SK-N-SH (cell line): ENCODE results near the gene ZSWIM1. TPM values are rescaled to one million over a fixed set of nuclear protein-coding genes. Genes with fewer than 3 reads are reported as not detected.

Experiments
- CTCF ChIA-PET: fragments of 300-600, 350-600 bp; formaldehyde crosslinking; extraction: SDS; loops from one replicate; lab custom pipeline; 2021; lab: Yijun Ruan, JAX
- POLR2A ChIA-PET: fragments of 350-600 bp; sonication (Branson Sonifier 250); formaldehyde crosslinking; extraction: SDS; loops from one replicate; lab custom pipeline; 2020; ENCODE audit warnings: antibody characterized with exemption, inconsistent platforms; lab: Yijun Ruan, JAX
- DNase-seq: peaks from one replicate; pipeline ENCODE4 v3.0.0; 2012
- H2AFZ ChIP-seq: fragments of 200-600 bp; sonication (generic); 2 replicates; pipeline ENCODE4 v1.8.1; 2016; ENCODE audit warnings: antibody characterized with exemption, mild to moderate bottlenecking, low read depth
- H3F3A ChIP-seq: fragments of 200-600 bp; sonication (generic); replicated peaks from 2 replicates; pipeline ENCODE3; 2016; ENCODE audit warnings: antibody characterized with exemption, mild to moderate bottlenecking; ENCODE audit not compliant: insufficient read depth
- H3K27ac ChIP-seq, 2 experiments: fragments of 200-500 bp in 1 of 2; fragments of 200-600 bp in 1 of 2; sonication (Bioruptor generic) in 1 of 2; sonication (generic), shearing (Covaris generic) in 1 of 2; 2 replicates each; pipeline versions ENCODE4 v1.5.1 to v1.6.1; 2014 to 2016; ENCODE audit warnings: low read depth in 2 of 2, inconsistent platforms in 1 of 2, low read length in 1 of 2, mild to moderate bottlenecking in 1 of 2, mixed read lengths in 1 of 2
- H3K27me3 ChIP-seq: fragments of 200-600 bp; sonication (generic), shearing (Covaris generic); 2 replicates; pipeline ENCODE4 v1.6.1; 2016; ENCODE audit warnings: mixed run types; ENCODE audit not compliant: insufficient read depth
- H3K36me3 ChIP-seq, 2 experiments: fragments of 200-500 bp in 1 of 2; fragments of 200-600 bp in 1 of 2; sonication (Bioruptor generic) in 1 of 2; sonication (generic) in 1 of 2; replicated peaks in 1 of 2; 2 replicates each; pipeline versions ENCODE3 to v1.5.1; 2014 to 2016; ENCODE audit warnings: low read length in 1 of 2, mild to moderate bottlenecking in 1 of 2; ENCODE audit not compliant: insufficient read depth in 2 of 2, control insufficient read depth in 1 of 2
- H3K4me1 ChIP-seq, 2 experiments: fragments of 200-500 bp in 1 of 2; fragments of 200-600 bp in 1 of 2; sonication (Bioruptor generic) in 1 of 2; sonication (generic), shearing (Covaris generic) in 1 of 2; 2 replicates each; pipeline versions ENCODE4 v1.5.1 to v1.6.1; 2014 to 2016; ENCODE audit warnings: low read depth in 1 of 2, low read length in 1 of 2, mixed run types in 1 of 2; ENCODE audit not compliant: insufficient read depth in 2 of 2, control insufficient read depth in 1 of 2
- H3K4me2 ChIP-seq: fragments of 200-600 bp; sonication (generic), shearing (Covaris generic); 2 replicates; pipeline ENCODE4 v1.6.1; 2017; ENCODE audit warnings: mixed run types
- H3K4me3 ChIP-seq, 2 experiments: fragments of 200-500 bp in 1 of 2; fragments of 200-600 bp in 1 of 2; sonication (Bioruptor generic) in 1 of 2; sonication (generic), shearing (Covaris generic) in 1 of 2; 2 replicates each; pipeline versions ENCODE4 v1.5.1 to v1.8.1; 2014 to 2016; ENCODE audit warnings: low read depth in 2 of 2, inconsistent platforms in 1 of 2, low read length in 1 of 2, mild to moderate bottlenecking in 1 of 2, mixed read lengths in 1 of 2, moderate library complexity in 1 of 2
- H3K79me2 ChIP-seq: fragments of 200-600 bp; sonication (generic); 2 replicates; pipeline ENCODE4 v1.8.1; 2017; ENCODE audit warnings: mild to moderate bottlenecking; ENCODE audit not compliant: insufficient read depth
- H3K9ac ChIP-seq: fragments of 200-600 bp; sonication (generic); 2 replicates; pipeline ENCODE4 v1.6.1; 2017; ENCODE audit warnings: mixed run types
- H3K9me2 ChIP-seq: fragments of 200-600 bp; sonication (generic); 2 replicates; pipeline ENCODE4 v1.6.1; 2017; ENCODE audit warnings: mixed run types
- H3K9me3 ChIP-seq: fragments of 200-600 bp; sonication (generic); 2 replicates; pipeline ENCODE4 v1.6.1; 2017; ENCODE audit warnings: mixed run types, mild to moderate bottlenecking, moderate library complexity
- H4K20me1 ChIP-seq: fragments of 200-600 bp; sonication (generic); 2 replicates; pipeline ENCODE4 v1.6.1; 2017; ENCODE audit warnings: mild to moderate bottlenecking, mixed run types; ENCODE audit not compliant: insufficient read depth
- ELF1 ChIP-seq: IDR thresholded peaks from 2 replicates; pipeline ENCODE4 v1.4.0; 2012
- EP300 ChIP-seq, 2 experiments: IDR thresholded peaks; 2 replicates each; pipeline versions ENCODE4 v1.4.0 to v1.6.1; 2012; ENCODE audit warnings: borderline replicate concordance in 1 of 2, low read depth in 1 of 2, low read length in 1 of 2
- EZH2phosphoT487 ChIP-seq: fragments of 200-600 bp; sonication (generic); IDR thresholded peaks from 2 replicates; pipeline ENCODE4 v1.6.1; 2017; ENCODE audit warnings: low read depth, mixed run types, mild to moderate bottlenecking, antibody characterized with exemption, moderate library complexity, borderline replicate concordance
- FOSL2 ChIP-seq: IDR thresholded peaks from 2 replicates; pipeline ENCODE4 v1.4.0; 2012; ENCODE audit warnings: low read depth, mild to moderate bottlenecking, moderate library complexity, borderline replicate concordance
- FOXJ3 ChIP-seq: sonication (generic); formaldehyde crosslinking; IDR thresholded peaks from 2 replicates; pipeline ENCODE4 v1.5.1; 2020; ENCODE audit warnings: mild to moderate bottlenecking, missing genetic modification reagents
- GATA2 ChIP-seq: sonication (generic); formaldehyde crosslinking; IDR thresholded peaks from 2 replicates; pipeline ENCODE4 v1.5.0; 2020; ENCODE audit warnings: mild to moderate bottlenecking, missing genetic modification reagents
- MAX ChIP-seq: IDR thresholded peaks from 2 replicates; pipeline ENCODE4 v1.4.0; 2012; ENCODE audit warnings: low read depth
- MEF2A ChIP-seq: IDR thresholded peaks from 2 replicates; pipeline ENCODE4 v1.4.0; 2012; ENCODE audit warnings: low read depth, borderline replicate concordance
- NFIC ChIP-seq: IDR thresholded peaks from 2 replicates; pipeline ENCODE4 v1.4.0; 2012; ENCODE audit warnings: borderline replicate concordance
- NRF1 ChIP-seq: IDR thresholded peaks from 2 replicates; pipeline ENCODE4 v1.6.1; 2012; ENCODE audit warnings: low read depth, mild to moderate bottlenecking, low read length
- RAD21 ChIP-seq: IDR thresholded peaks from 2 replicates; pipeline ENCODE4 v1.6.1; 2012; ENCODE audit warnings: mild to moderate bottlenecking, low read length
- RCOR1 ChIP-seq: fragments of 150-350 bp; IDR thresholded peaks from 2 replicates; pipeline ENCODE4 v1.6.1; 2017; ENCODE audit warnings: antibody characterized with exemption, low read length
- REST ChIP-seq: IDR thresholded peaks from 2 replicates; pipeline ENCODE4 v1.6.1; 2012; ENCODE audit warnings: mild to moderate bottlenecking, low read depth, low read length, moderate library complexity
- RFX5 ChIP-seq: IDR thresholded peaks from 2 replicates; pipeline ENCODE4 v1.6.1; 2012; ENCODE audit warnings: mild to moderate bottlenecking, improper control_type of control experiment, low read length
- RXRA ChIP-seq: IDR thresholded peaks from 2 replicates; pipeline ENCODE4 v1.4.0; 2012; ENCODE audit warnings: low read depth, mild to moderate bottlenecking, borderline replicate concordance
- SIN3A ChIP-seq: IDR thresholded peaks from 2 replicates; pipeline ENCODE4 v1.6.1; 2012; ENCODE audit warnings: low read depth, mild to moderate bottlenecking, low read length, moderate library complexity, borderline replicate concordance
- SMC3 ChIP-seq: IDR thresholded peaks from 2 replicates; pipeline ENCODE4 v1.6.1; 2012; ENCODE audit warnings: low read depth, low read length, improper control_type of control experiment
- TAF1 ChIP-seq: IDR thresholded peaks from 2 replicates; pipeline ENCODE4 v1.6.1; 2012; ENCODE audit warnings: low read depth, mild to moderate bottlenecking, low read length, moderate library complexity, borderline replicate concordance
- TCF12 ChIP-seq: IDR thresholded peaks from 2 replicates; pipeline ENCODE4 v1.4.0; 2012
- TEAD4 ChIP-seq: IDR thresholded peaks from 2 replicates; pipeline ENCODE4 v1.4.0; 2012; ENCODE audit warnings: mild to moderate bottlenecking, borderline replicate concordance; ENCODE audit not compliant: insufficient read depth
- YY1 ChIP-seq: IDR thresholded peaks from 2 replicates; pipeline ENCODE4 v1.4.0; 2012; ENCODE audit warnings: low read depth, mild to moderate bottlenecking
- WGBS: methylation state at CpG from one replicate; pipeline ENCODE4 v1.1.6; 2017; ENCODE audit warnings: low lambda C conversion rate; 5-methylcytosine and 5-hydroxymethylcytosine counted together
- polyA plus RNA-seq, 3 experiments: library from polyadenylated mRNA; depleted of rRNA; stranded (reverse); fragments of >200 nt; gene quantifications; 2 replicates each; pipeline ENCODE4 v1.2.3, GENCODE V29; 2012
- TF ChIP-seq, protein P1 (sequence below): fragments of 150-350 bp; IDR thresholded peaks from 2 replicates; pipeline ENCODE4 v1.6.1; 2016; ENCODE audit warnings: mild to moderate bottlenecking, low read depth, low read length
- TF ChIP-seq, protein P2 (sequence below): IDR thresholded peaks from 2 replicates; pipeline ENCODE4 v1.4.0; 2012; ENCODE audit warnings: low read depth, borderline replicate concordance

Gene ZSWIM1
- polyA plus RNA-seq, 1 of the 3 experiments (the other 2 are of a cell fraction) = 1.8 TPM

DNA sequence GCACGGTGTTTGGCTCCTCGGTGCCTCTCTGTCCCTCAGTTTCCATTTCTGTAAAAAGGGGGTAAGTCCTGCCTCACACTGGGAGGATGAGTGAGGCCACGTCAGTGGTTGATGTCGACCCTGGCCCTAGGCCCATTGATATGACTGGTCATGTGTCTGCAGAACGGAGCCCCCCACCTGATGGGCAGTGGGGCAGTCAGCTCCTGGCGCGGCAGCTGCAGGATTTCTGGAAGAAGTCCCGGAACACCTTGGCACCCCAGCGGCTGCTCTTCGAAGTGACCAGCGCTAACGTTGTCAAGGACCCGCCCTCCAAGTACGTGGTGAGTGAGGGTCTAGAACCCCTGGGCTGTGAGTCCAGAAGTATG is 46.2 kb upstream of the ZSWIM1 start:
- Histone ChIP-seq H3K27me3 (no peaks in the 10 kb centered on the region), H3K4me3 (peak overlapping the region; percentile 68 to 85), H4K20me1 (no peaks in the 10 kb centered on the region), H3K9ac (peak overlapping the region; percentile 72), H3K27ac (no peak overlapping the region; a peak in 2 of 4 replicates), H3K4me1 (peaks cover 8 to 31% of the 10 kb centered on the region in 2 experiments; a peak in 3 of 4 replicates), H3K79me2 (peaks cover 26% of the 10 kb centered on the region), H3K9me3 (no peaks in the 10 kb centered on the region), H3K4me2 (peak overlapping the region; percentile 97), H3K36me3 (peaks cover 5 to 8% of the 10 kb centered on the region in 2 experiments), H3K9me2 (no peaks in the 10 kb centered on the region), H2AFZ (no peak overlapping the region), H3F3A (peaks cover 15% of the 10 kb centered on the region)
- no peak for DNase-seq
- CTCF ChIA-PET = interaction anchor here (0.8 to 0.9 kb wide), 3 partner anchors 18 to 516 kb away, joined by 3 read pairs; no protein-coding TSS in a partner anchor
- no peak for TF ChIP-seq FOXJ3 (CRISPR knock-in tag)
- no peak for TF ChIP-seq RAD21
- TF ChIP-seq MEF2A = no peak
- TF ChIP-seq TCF12 = no peak
- TF ChIP-seq, protein P1, sequence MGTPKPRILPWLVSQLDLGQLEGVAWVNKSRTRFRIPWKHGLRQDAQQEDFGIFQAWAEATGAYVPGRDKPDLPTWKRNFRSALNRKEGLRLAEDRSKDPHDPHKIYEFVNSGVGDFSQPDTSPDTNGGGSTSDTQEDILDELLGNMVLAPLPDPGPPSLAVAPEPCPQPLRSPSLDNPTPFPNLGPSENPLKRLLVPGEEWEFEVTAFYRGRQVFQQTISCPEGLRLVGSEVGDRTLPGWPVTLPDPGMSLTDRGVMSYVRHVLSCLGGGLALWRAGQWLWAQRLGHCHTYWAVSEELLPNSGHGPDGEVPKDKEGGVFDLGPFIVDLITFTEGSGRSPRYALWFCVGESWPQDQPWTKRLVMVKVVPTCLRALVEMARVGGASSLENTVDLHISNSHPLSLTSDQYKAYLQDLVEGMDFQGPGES = no peak
- no peak for TF ChIP-seq ELF1
- TF ChIP-seq TEAD4 = no peak
- TF ChIP-seq, protein P2, sequence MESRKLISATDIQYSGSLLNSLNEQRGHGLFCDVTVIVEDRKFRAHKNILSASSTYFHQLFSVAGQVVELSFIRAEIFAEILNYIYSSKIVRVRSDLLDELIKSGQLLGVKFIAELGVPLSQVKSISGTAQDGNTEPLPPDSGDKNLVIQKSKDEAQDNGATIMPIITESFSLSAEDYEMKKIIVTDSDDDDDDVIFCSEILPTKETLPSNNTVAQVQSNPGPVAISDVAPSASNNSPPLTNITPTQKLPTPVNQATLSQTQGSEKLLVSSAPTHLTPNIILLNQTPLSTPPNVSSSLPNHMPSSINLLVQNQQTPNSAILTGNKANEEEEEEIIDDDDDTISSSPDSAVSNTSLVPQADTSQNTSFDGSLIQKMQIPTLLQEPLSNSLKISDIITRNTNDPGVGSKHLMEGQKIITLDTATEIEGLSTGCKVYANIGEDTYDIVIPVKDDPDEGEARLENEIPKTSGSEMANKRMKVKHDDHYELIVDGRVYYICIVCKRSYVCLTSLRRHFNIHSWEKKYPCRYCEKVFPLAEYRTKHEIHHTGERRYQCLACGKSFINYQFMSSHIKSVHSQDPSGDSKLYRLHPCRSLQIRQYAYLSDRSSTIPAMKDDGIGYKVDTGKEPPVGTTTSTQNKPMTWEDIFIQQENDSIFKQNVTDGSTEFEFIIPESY = no peak
- TF ChIP-seq NFIC = no peak
- no peak for TF ChIP-seq GATA2 (CRISPR knock-in tag)
- TF ChIP-seq RCOR1 = no peak
- TF ChIP-seq MAX = no peak
- TF ChIP-seq SMC3 = no peak
- no peak for TF ChIP-seq TAF1
- no peak for TF ChIP-seq YY1
- 65% methylated on average over 6 of the region's 14 CpGs for WGBS
- POLR2A ChIA-PET = interaction anchor here (1.1 kb wide), 1 partner anchor 114 kb away, joined by 3 read pairs; no protein-coding TSS in a partner anchor

DNA sequence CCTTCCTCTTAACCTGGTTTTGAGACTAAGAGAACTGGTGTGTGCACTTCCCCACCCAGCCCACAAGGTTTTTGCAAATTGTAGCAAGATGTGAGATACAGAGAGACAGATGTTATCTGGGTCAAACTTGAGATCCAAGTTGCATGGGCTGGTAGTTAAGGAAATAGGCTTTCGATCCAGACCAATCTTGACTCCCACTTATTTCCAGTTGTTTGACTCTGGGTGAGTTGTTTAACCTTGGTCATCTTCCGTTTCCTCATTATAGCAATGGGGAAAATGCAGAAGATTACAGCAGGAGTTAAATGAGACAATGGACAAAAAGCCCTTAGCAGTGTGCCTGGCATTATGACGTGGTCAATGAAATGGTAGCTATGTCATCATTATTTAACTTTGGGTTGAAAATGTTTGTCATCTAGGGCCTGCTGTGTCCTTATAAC is 45.7 kb upstream of the ZSWIM1 start:
- Histone ChIP-seq H3K4me2 (peak overlapping the region; percentile 97), H3K4me3 (peak overlapping the region; percentile 68 to 85; a peak in 3 of 4 replicates), H3K36me3 (peaks cover 8 to 10% of the 10 kb centered on the region in 2 experiments), H3K9me3 (no peaks in the 10 kb centered on the region), H3K27me3 (no peaks in the 10 kb centered on the region), H3K9me2 (no peaks in the 10 kb centered on the region), H2AFZ (no peak overlapping the region), H3K27ac (no peak overlapping the region), H4K20me1 (no peaks in the 10 kb centered on the region), H3K79me2 (peaks cover 29% of the 10 kb centered on the region), H3K9ac (peak overlapping the region; percentile 6; the same call in 1 of the 2 replicates), H3K4me1 (peaks cover 8 to 31% of the 10 kb centered on the region in 2 experiments; a peak in 3 of 4 replicates), H3F3A (peaks cover 15% of the 10 kb centered on the region)
- ChIA-PET CTCF (interaction anchor here (0.8 to 1.0 kb wide), 4 partner anchors 10 to 516 kb away, joined by 3 to 4 read pairs (median 3); no protein-coding TSS in a partner anchor), POLR2A (no interaction called here)
- WGBS = 91% methylated on average over 3 of the region's 3 CpGs
- no peak for DNase-seq
- TF ChIP-seq EZH2phosphoT487 = no peak
- no peak for TF ChIP-seq FOSL2
- no peak for TF ChIP-seq NFIC
- TF ChIP-seq RFX5 = no peak
- TF ChIP-seq NRF1 = no peak
- no peak for TF ChIP-seq RXRA
- TF ChIP-seq EP300 (IDR thresholded peaks at IDR 0.05; ENCODE audit: borderline replicate concordance in 1 of 2, low read depth in 1 of 2, low read length in 1 of 2) = no peak
- no peak for TF ChIP-seq SIN3A
- no peak for TF ChIP-seq REST
